Measurements from ENCODE around the gene SEZ6. TPM values are rescaled to one million over a fixed set of nuclear protein-coding genes. Genes with fewer than 3 reads are reported as not detected.

The SEZ6 gene
- total and polyA plus RNA-seq, 4 donors: 0.07 to 0.54 (median 0.18) TPM; not detected in 1

DNA sequence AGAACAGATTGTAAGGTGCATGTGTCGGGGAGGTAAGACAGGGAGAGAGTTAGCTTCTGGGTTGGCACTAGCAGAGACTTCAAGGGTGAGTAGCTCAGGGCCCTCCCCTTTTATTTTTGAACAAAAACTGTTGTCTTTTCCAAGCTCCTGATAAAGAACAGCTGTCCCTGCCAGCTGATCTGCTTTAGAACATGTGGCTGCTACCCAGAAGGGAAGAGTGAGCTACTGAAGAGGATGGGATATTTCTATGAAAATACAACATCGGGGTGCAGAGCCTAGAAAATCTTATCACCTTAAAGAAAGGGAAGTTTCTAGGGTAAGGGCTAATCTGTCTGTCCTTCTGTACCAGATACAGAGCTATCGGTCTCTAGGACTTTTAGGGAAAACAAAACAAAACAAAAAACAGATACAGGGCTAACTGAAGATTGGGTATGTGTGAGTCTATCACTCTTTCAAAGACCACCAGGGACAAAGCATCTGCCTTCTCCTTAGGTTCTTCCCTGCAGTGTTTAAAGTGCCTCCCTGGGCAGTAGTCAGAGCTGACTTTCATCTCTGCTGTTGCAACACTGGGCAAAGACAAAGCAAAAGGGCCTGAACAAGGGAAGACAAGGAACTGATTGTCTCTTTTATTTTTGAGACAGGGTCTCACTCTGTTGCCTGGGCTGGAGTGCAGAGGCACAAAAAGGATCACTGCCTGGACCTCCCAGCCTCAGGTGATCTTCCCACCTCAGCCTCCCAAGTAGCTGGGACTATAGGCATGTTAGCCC lies 97.9 kb downstream of the SEZ6 start:
- H3K27me3 ChIP-seq (ENCODE audit: control insufficient read depth in 3 of 3, insufficient read depth in 3 of 3, low read length in 2 of 3): no peaks in the 10 kb centered on the region
- no peaks in the 10 kb centered on the region for H3K9me3 ChIP-seq (ENCODE audit: control insufficient read depth in 4 of 4, insufficient read depth in 3 of 4, low read length in 3 of 4)
- TF ChIP-seq CTCF (IDR thresholded peaks at IDR 0.05; ENCODE audit: control extremely low read depth, extremely low read depth): no peak
- H3K36me3 ChIP-seq (ENCODE audit: control insufficient read depth in 4 of 4, insufficient read depth in 4 of 4, low read length in 4 of 4): peaks cover 14 to 53% (median 44%) of the 10 kb centered on the region in 4 donors
- 83 to 86% methylated on average over 3 of the region's 3 CpGs for WGBS, 2 donors
- H3K27ac ChIP-seq (ENCODE audit: low read depth in 1 of 2, low read length in 1 of 2): peak overlapping the region in 1 of 2 donors; percentile 60
- peaks cover 0 to 27% (median 12%) of the 10 kb centered on the region in 5 donors for H3K4me1 ChIP-seq (ENCODE audit: control insufficient read depth in 5 of 5, insufficient read depth in 5 of 5, low read length in 5 of 5)
- H3K9ac ChIP-seq (ENCODE audit: insufficient read depth in 1 of 2, low read length in 2 of 2): no peak overlapping the region
- no peak for ATAC-seq (ENCODE audit: insufficient read depth, low FRiP score)
- no peak overlapping the region for H3K4me3 ChIP-seq
- DNase-seq: peak; percentile 42 to 88 (median 77)

GRCh38 chr17:28906706-28907438 lies 99.0 kb downstream of the SEZ6 start:
- Histone ChIP-seq H3K4me1 (ENCODE audit: control insufficient read depth in 5 of 5, insufficient read depth in 5 of 5, low read length in 5 of 5) (peaks cover 0 to 31% (median 7%) of the 10 kb centered on the region in 5 donors), H3K4me3 (no peak overlapping the region), H3K27ac (ENCODE audit: low read depth in 1 of 2, low read length in 1 of 2) (no peak overlapping the region), H3K9me3 (ENCODE audit: control insufficient read depth in 4 of 4, insufficient read depth in 3 of 4, low read length in 3 of 4) (no peaks in the 10 kb centered on the region), H3K27me3 (ENCODE audit: control insufficient read depth in 3 of 3, insufficient read depth in 3 of 3, low read length in 2 of 3) (no peaks in the 10 kb centered on the region), H3K9ac (ENCODE audit: insufficient read depth in 1 of 2, low read length in 2 of 2) (no peak overlapping the region), H3K36me3 (ENCODE audit: control insufficient read depth in 4 of 4, insufficient read depth in 4 of 4, low read length in 4 of 4) (peaks cover 12 to 44% (median 35%) of the 10 kb centered on the region in 4 donors)
- DNase-seq (peak; percentile 46 to 68 (median 62)), ATAC-seq (ENCODE audit: insufficient read depth, low FRiP score) (no peak)
- 76 to 80% methylated on average over 7 of the region's 7 CpGs for WGBS, 2 donors
- no peak for TF ChIP-seq CTCF (IDR thresholded peaks at IDR 0.05; ENCODE audit: control extremely low read depth, extremely low read depth)

DNA sequence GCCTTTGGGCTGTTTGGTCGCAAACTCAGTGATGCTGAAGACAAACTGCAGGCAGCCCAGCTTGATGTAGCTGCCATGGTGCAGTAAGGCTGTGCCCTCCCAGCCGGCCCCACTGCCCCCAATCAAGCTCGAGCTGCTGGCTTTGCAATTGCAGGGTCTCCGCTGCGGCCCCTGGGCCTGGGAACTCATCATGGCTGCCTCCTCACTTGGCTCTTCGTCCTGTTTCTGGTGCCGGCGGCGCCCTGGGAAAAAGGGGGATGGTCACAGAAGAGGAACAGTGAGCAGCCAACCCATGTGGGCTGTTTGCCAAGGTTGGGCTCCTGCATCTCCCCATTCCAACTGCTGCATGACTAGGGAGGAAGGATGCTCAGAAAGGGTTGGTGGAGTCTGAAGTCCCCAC lies 99.6 kb downstream of the SEZ6 start:
- ATAC-seq (ENCODE audit: insufficient read depth, low FRiP score): no peak
- 81 to 82% methylated on average over 9 of the region's 9 CpGs for WGBS, 2 donors
- H3K9me3 ChIP-seq (ENCODE audit: control insufficient read depth in 4 of 4, insufficient read depth in 3 of 4, low read length in 3 of 4): no peaks in the 10 kb centered on the region
- DNase-seq: peak; percentile 41 to 57 (median 53)
- no peaks in the 10 kb centered on the region for H3K27me3 ChIP-seq (ENCODE audit: control insufficient read depth in 3 of 3, insufficient read depth in 3 of 3, low read length in 2 of 3)
- peaks cover 12 to 38% (median 32%) of the 10 kb centered on the region in 4 donors for H3K36me3 ChIP-seq (ENCODE audit: control insufficient read depth in 4 of 4, insufficient read depth in 4 of 4, low read length in 4 of 4)
- no peak for TF ChIP-seq CTCF (IDR thresholded peaks at IDR 0.05; ENCODE audit: control extremely low read depth, extremely low read depth)
- peaks cover 0 to 31% (median 5%) of the 10 kb centered on the region in 5 donors for H3K4me1 ChIP-seq (ENCODE audit: control insufficient read depth in 5 of 5, insufficient read depth in 5 of 5, low read length in 5 of 5)
- H3K4me3 ChIP-seq: no peak overlapping the region
- H3K9ac ChIP-seq (ENCODE audit: insufficient read depth in 1 of 2, low read length in 2 of 2): no peak overlapping the region
- H3K27ac ChIP-seq (ENCODE audit: low read depth in 1 of 2, low read length in 1 of 2): no peak overlapping the region

Other genes with a start within 250 kb of the SEZ6 start
- gene FAM222B, start 163.2 kb downstream of the SEZ6 start, total RNA-seq: 10 to 100 TPM in 1 of 2 donors, 1 to 10 TPM in 1; 8.3 to 17.7 TPM
- gene FAM222B, start 163.2 kb downstream of the SEZ6 start, polyA plus RNA-seq: 1 to 10 TPM; 8.8 to 9.5 TPM
- 10 to 100 TPM; 28.4 to 39.3 TPM for gene ERAL1, start 151.0 kb downstream of the SEZ6 start, total RNA-seq
- 10 to 100 TPM; 36.8 to 37.0 TPM for gene ERAL1, start 151.0 kb downstream of the SEZ6 start, polyA plus RNA-seq
- 100 to 1,000 TPM in 1 of 2 donors, 10 to 100 TPM in 1; 46.2 to 168 TPM for gene FLOT2, start 108.3 kb downstream of the SEZ6 start, total RNA-seq
- 100 to 1,000 TPM in 1 of 2 donors, 10 to 100 TPM in 1; 73.6 to 226 TPM for gene FLOT2, start 108.3 kb downstream of the SEZ6 start, polyA plus RNA-seq
- 10 to 100 TPM; 10.5 to 14.2 TPM for gene DHRS13, start 103.0 kb downstream of the SEZ6 start, total RNA-seq
- 10 to 100 TPM; 20.6 to 29.9 TPM for gene DHRS13, start 103.0 kb downstream of the SEZ6 start, polyA plus RNA-seq
- 10 to 100 TPM; 51.5 to 59.1 TPM for gene PHF12, start 54.5 kb downstream of the SEZ6 start, total RNA-seq
- 10 to 100 TPM; 12.6 to 23.1 TPM for gene PHF12, start 54.5 kb downstream of the SEZ6 start, polyA plus RNA-seq
- 1 to 10 TPM; 1.4 to 1.9 TPM for gene PIPOX, start 37.1 kb upstream of the SEZ6 start, total RNA-seq
- under 1 TPM; 0.27 to 0.39 TPM for gene PIPOX, start 37.1 kb upstream of the SEZ6 start, polyA plus RNA-seq
- 10 to 100 TPM; 55.3 to 65.2 TPM for gene MYO18A, start 174.4 kb upstream of the SEZ6 start, total RNA-seq
- gene MYO18A, start 174.4 kb upstream of the SEZ6 start, polyA plus RNA-seq: 10 to 100 TPM; 19.0 to 43.3 TPM
- gene CRYBA1, start 240.8 kb upstream of the SEZ6 start, total RNA-seq: not detected
- not detected for gene CRYBA1, start 240.8 kb upstream of the SEZ6 start, polyA plus RNA-seq

Data from lung (tissue), 12 donors.